ENCODE measurements around the gene TUBA4A.

Gene TUBA4A

GRCh38 chr2:219243291-219243761 lies 10.4 kb downstream of the TUBA4A start:
- TF ChIP-seq, protein P1, sequence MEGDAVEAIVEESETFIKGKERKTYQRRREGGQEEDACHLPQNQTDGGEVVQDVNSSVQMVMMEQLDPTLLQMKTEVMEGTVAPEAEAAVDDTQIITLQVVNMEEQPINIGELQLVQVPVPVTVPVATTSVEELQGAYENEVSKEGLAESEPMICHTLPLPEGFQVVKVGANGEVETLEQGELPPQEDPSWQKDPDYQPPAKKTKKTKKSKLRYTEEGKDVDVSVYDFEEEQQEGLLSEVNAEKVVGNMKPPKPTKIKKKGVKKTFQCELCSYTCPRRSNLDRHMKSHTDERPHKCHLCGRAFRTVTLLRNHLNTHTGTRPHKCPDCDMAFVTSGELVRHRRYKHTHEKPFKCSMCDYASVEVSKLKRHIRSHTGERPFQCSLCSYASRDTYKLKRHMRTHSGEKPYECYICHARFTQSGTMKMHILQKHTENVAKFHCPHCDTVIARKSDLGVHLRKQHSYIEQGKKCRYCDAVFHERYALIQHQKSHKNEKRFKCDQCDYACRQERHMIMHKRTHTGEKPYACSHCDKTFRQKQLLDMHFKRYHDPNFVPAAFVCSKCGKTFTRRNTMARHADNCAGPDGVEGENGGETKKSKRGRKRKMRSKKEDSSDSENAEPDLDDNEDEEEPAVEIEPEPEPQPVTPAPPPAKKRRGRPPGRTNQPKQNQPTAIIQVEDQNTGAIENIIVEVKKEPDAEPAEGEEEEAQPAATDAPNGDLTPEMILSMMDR (IDR thresholded peaks at IDR 0.05; ENCODE audit: low read depth, low read length, missing control alignments), result no peak
- no peak overlapping the region for H3K4me3 ChIP-seq (replicated peaks; ENCODE audit: low read depth, low read length)
- DNase-seq (ENCODE audit: extremely low read depth, low read depth), result no peak

DNA sequence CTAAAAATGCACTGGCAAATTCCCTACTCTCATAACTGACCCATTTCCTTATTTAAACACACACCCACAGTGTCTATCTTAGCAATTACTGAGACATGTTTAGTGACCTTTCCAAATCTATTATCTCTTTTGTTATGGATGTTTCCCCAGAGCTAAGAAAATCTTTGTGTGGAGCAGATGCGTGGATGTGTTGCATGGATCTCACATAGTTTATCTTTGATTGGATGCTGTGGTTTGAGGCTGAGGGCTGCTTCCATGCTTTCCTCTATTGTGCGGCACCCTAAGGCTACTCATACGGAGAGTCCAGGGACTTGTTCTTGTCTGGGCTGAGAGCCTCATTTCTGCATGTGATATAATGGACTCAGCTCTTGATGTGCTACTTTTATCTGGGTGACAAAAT lies 19.4 kb downstream of the TUBA4A start:
- TF ChIP-seq, protein P1 (IDR thresholded peaks at IDR 0.05; ENCODE audit: low read depth, low read length, missing control alignments), result no peak
- H3K4me3 ChIP-seq (replicated peaks; ENCODE audit: low read depth, low read length), result no peak overlapping the region
- no peak for DNase-seq (ENCODE audit: extremely low read depth, low read depth)

GRCh38 chr2:219230059-219230540 lies 23.6 kb downstream of the TUBA4A start:
- H3K4me3 ChIP-seq (replicated peaks; ENCODE audit: low read depth, low read length), result peak overlapping the region; percentile 89
- TF ChIP-seq, protein P1 (IDR thresholded peaks at IDR 0.05; ENCODE audit: low read depth, low read length, missing control alignments), result no peak
- DNase-seq (ENCODE audit: extremely low read depth, low read depth), result no peak

- H3K4me3 ChIP-seq (replicated peaks; ENCODE audit: low read depth, low read length), result peak within 1 kb of the TSS; percentile 89
- TF ChIP-seq, protein P1 (IDR thresholded peaks at IDR 0.05; ENCODE audit: low read depth, low read length, missing control alignments), result no peak
- DNase-seq (ENCODE audit: extremely low read depth, low read depth), result peak; percentile 93
These were observed 24.2 kb downstream of the TUBA4A start, which contains the start of the genes ANKZF1 and ATG9A for GRCh38 chr2:219229305-219230058. Gene ANKZF1, plus strand, starts transcription at chr2:219229806. Its CDS starts 452 bp downstream, at chr2:219230258. Gene ATG9A, minus strand, starts transcription at chr2:219229636. Its CDS starts 1,612 bp downstream, at chr2:219228024.

DNA sequence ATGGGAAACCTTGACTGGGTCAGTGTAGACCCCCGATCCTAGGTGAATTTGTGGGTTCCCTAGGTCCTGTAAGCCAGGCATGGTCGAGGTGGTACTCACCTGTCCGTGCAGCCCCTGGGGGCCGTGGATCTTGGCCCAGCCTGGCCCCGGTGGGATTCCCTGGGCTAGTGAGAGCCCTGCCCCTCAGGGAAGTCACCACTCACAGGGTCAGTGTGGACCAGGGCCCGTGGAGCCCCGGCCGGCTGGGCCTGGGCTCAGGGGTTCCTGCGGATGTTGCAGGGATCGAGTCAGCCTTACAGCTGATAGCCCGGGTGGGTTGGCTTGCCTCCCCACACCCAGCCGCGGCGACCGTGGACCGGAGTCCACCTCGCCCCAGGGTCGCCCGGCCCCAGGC lies 24.8 kb downstream of the TUBA4A start:
- no peak for DNase-seq (ENCODE audit: extremely low read depth, low read depth)
- TF ChIP-seq, protein P1 (IDR thresholded peaks at IDR 0.05; ENCODE audit: low read depth, low read length, missing control alignments), result no peak
- peak overlapping the region; percentile 89 for H3K4me3 ChIP-seq (replicated peaks; ENCODE audit: low read depth, low read length)

- peak overlapping the region; percentile 89 for H3K4me3 ChIP-seq (replicated peaks; ENCODE audit: low read depth, low read length)
- TF ChIP-seq, protein P1 (IDR thresholded peaks at IDR 0.05; ENCODE audit: low read depth, low read length, missing control alignments), result no peak
- no peak for DNase-seq (ENCODE audit: extremely low read depth, low read depth)
These were observed 25.4 kb downstream of the TUBA4A start for GRCh38 chr2:219228041-219228910.
